Activated naive CD4-positive, alpha-beta T cell (primary cell): ENCODE measurements around the gene SLC9B2.
"Not testable (repeated sequence)": the region's sequence is repeated elsewhere in the genome, so short reads cannot be mapped to it uniquely, and the experiment has no call there.

Source experiments
- DNase-seq, 4 experiments: peaks; one replicate each; lab custom pipeline; 2025; lab: John Stamatoyannopoulos, UW

SLC9B2 gene

GRCh38 chr4:103019308-103020124 lies 57.0 kb downstream of the SLC9B2 start, which contains the start of gene SLC9B1:
TSS of gene SLC9B1 (minus strand) at chr4:103019705. CDS start at chr4:102991711, 27,994 bp downstream.
- peak; percentile 70 to 90 (median 80) for DNase-seq

GRCh38 chr4:103018391-103019307 lies 57.9 kb downstream of the SLC9B2 start:
- DNase-seq: no peak

- DNase-seq: no peak
Observed at GRCh38 chr4:103012551-103012950, 64.0 kb downstream of the SLC9B2 start.

GRCh38 chr4:103012060-103012459 lies 64.5 kb downstream of the SLC9B2 start:
- DNase-seq: no peak

GRCh38 chr4:103011378-103012025 lies 65.1 kb downstream of the SLC9B2 start:
- DNase-seq: no peak

- no peak for DNase-seq
Observed at GRCh38 chr4:103010804-103011203, 65.8 kb downstream of the SLC9B2 start.

GRCh38 chr4:103008875-103009729 lies 67.5 kb downstream of the SLC9B2 start:
- DNase-seq: no peak

- no peak for DNase-seq
Observed at GRCh38 chr4:103002551-103002950, 74.0 kb downstream of the SLC9B2 start.

- no peak for DNase-seq
Observed at GRCh38 chr4:102994803-102995202, 81.8 kb downstream of the SLC9B2 start.

GRCh38 chr4:102993985-102994384 lies 82.6 kb downstream of the SLC9B2 start:
- DNase-seq: not testable (repeated sequence)

- DNase-seq: no peak
Observed at GRCh38 chr4:102988429-102989020, 88.0 kb downstream of the SLC9B2 start.

- DNase-seq: no peak
Observed at GRCh38 chr4:102981005-102981404, 95.6 kb downstream of the SLC9B2 start.
